Measurements from ENCODE around the gene WWOX.

The WWOX gene

GRCh38 chr16:78571898-78572358 lies 472.5 kb downstream of the WWOX start:
- H3K27me3 ChIP-seq (replicated peaks; ENCODE audit: insufficient read depth, low read length): no peaks in the 10 kb centered on the region
- H4K20me1 ChIP-seq (ENCODE audit: insufficient read depth, low read length): no peaks in the 10 kb centered on the region
- H3K79me2 ChIP-seq (ENCODE audit: low read length): no peaks in the 10 kb centered on the region
- H3F3A ChIP-seq (ENCODE audit: insufficient read depth, low read length): no peaks in the 10 kb centered on the region
- H3K9me2 ChIP-seq (replicated peaks; ENCODE audit: insufficient read depth, low read length): no peaks in the 10 kb centered on the region
- no peaks in the 10 kb centered on the region for H3K4me1 ChIP-seq (ENCODE audit: low read length)
- H3K4me2 ChIP-seq (ENCODE audit: low read depth, low read length): no peak overlapping the region
- no peak overlapping the region for H3K27ac ChIP-seq (ENCODE audit: low read length)
- H3K9me3 ChIP-seq (replicated peaks; ENCODE audit: insufficient read depth, low read length): no peaks in the 10 kb centered on the region
- H3K4me3 ChIP-seq (ENCODE audit: low read length): no peak overlapping the region
- no peak overlapping the region for H3K9ac ChIP-seq (ENCODE audit: low read length)
- H3K36me3 ChIP-seq (replicated peaks; ENCODE audit: insufficient read depth, low read length): no peaks in the 10 kb centered on the region
- DNase-seq: no peak
- TF ChIP-seq EZH2phosphoT487 (IDR thresholded peaks at IDR 0.05; ENCODE audit: low read length) (no peak), CTCF (IDR thresholded peaks at IDR 0.05; ENCODE audit: low read length) (no peak), EZH2 (optimal IDR thresholded peaks at IDR 0.05; ENCODE audit: low read depth, low read length) (no peak)
- H2AFZ ChIP-seq (ENCODE audit: low read length): no peak overlapping the region

GRCh38 chr16:78574571-78574970 lies 475.1 kb downstream of the WWOX start:
- H3K9me3 ChIP-seq (replicated peaks; ENCODE audit: insufficient read depth, low read length): no peaks in the 10 kb centered on the region
- no peak overlapping the region for H3K4me2 ChIP-seq (ENCODE audit: low read depth, low read length)
- H3K79me2 ChIP-seq (ENCODE audit: low read length): no peaks in the 10 kb centered on the region
- H3K36me3 ChIP-seq (replicated peaks; ENCODE audit: insufficient read depth, low read length): no peaks in the 10 kb centered on the region
- H3K27me3 ChIP-seq (replicated peaks; ENCODE audit: insufficient read depth, low read length): no peaks in the 10 kb centered on the region
- H2AFZ ChIP-seq (ENCODE audit: low read length): no peak overlapping the region
- H3K27ac ChIP-seq (ENCODE audit: low read length): no peak overlapping the region
- no peaks in the 10 kb centered on the region for H3K4me1 ChIP-seq (ENCODE audit: low read length)
- no peak overlapping the region for H3K9ac ChIP-seq (ENCODE audit: low read length)
- TF ChIP-seq CTCF (IDR thresholded peaks at IDR 0.05; ENCODE audit: low read length) (no peak), EZH2phosphoT487 (IDR thresholded peaks at IDR 0.05; ENCODE audit: low read length) (no peak), EZH2 (optimal IDR thresholded peaks at IDR 0.05; ENCODE audit: low read depth, low read length) (no peak)
- DNase-seq: no peak
- no peaks in the 10 kb centered on the region for H3F3A ChIP-seq (ENCODE audit: insufficient read depth, low read length)
- no peaks in the 10 kb centered on the region for H4K20me1 ChIP-seq (ENCODE audit: insufficient read depth, low read length)
- H3K9me2 ChIP-seq (replicated peaks; ENCODE audit: insufficient read depth, low read length): no peaks in the 10 kb centered on the region
- H3K4me3 ChIP-seq (ENCODE audit: low read length): no peak overlapping the region

- Histone ChIP-seq H3K79me2 (ENCODE audit: low read length) (no peaks in the 10 kb centered on the region), H3K9me2 (replicated peaks; ENCODE audit: insufficient read depth, low read length) (no peaks in the 10 kb centered on the region), H3K27ac (ENCODE audit: low read length) (no peak overlapping the region), H3K4me1 (ENCODE audit: low read length) (no peaks in the 10 kb centered on the region), H3K9me3 (replicated peaks; ENCODE audit: insufficient read depth, low read length) (no peaks in the 10 kb centered on the region), H4K20me1 (ENCODE audit: insufficient read depth, low read length) (no peaks in the 10 kb centered on the region), H3K4me2 (ENCODE audit: low read depth, low read length) (no peak overlapping the region), H2AFZ (ENCODE audit: low read length) (no peak overlapping the region), H3K36me3 (replicated peaks; ENCODE audit: insufficient read depth, low read length) (no peaks in the 10 kb centered on the region), H3K4me3 (ENCODE audit: low read length) (no peak overlapping the region), H3F3A (ENCODE audit: insufficient read depth, low read length) (no peaks in the 10 kb centered on the region), H3K27me3 (replicated peaks; ENCODE audit: insufficient read depth, low read length) (no peaks in the 10 kb centered on the region), H3K9ac (ENCODE audit: low read length) (no peak overlapping the region)
- DNase-seq: no peak
- TF ChIP-seq EZH2phosphoT487 (IDR thresholded peaks at IDR 0.05; ENCODE audit: low read length) (no peak), EZH2 (optimal IDR thresholded peaks at IDR 0.05; ENCODE audit: low read depth, low read length) (no peak), CTCF (IDR thresholded peaks at IDR 0.05; ENCODE audit: low read length) (no peak)
These were observed 477.5 kb downstream of the WWOX start for GRCh38 chr16:78576941-78577340.

Measured in MM.1S (cell line).